ENCODE results near the gene AKAP1. TPM values are rescaled to one million over a fixed set of nuclear protein-coding genes. Genes with fewer than 3 reads are reported as not detected.
A peak's percentile ranks its signal among the peaks of the same experiment; 100 is the strongest.
"Not testable (repeated sequence)": the region's sequence is repeated elsewhere in the genome, so short reads cannot be mapped to it uniquely, and the experiment has no call there.

AKAP1 gene
- polyA plus RNA-seq, 3 donors from 2014 or later = 3.6 to 13.3 (median 6.1) TPM

DNA sequence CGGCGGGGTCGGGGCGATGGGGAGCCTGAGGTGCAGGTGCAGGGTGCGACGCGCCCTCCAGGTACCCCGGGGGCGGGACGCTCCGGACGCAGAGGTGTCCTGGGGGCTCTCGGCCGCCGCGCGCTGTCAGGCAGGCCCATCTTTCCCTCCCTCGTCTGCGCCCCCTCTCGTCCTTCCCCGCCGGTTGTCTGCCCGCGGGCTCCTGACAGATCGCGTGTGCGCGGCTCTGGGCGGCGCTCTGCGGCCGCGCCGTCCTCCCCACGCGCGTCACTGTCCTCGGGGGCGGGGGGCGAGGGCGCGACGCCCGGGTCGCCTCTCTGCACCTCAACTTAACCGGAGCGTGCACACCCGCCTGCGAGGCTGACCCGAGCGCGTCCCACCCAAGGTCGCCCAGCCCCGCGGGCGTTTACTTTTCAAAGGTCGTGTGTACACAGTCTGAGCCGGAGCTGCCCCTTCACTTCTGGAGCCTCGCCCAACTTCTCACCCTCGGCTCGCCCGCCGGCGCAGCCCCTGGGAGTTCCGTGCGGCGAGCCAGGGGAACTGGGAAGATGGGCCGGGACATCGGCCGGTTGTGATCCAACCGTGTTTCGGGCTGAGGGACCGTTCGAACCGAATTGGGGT lies 512 bp downstream of the AKAP1 start:
- H3K27me3 Mint-ChIP-seq (ENCODE audit: low read depth in 3 of 3) = peaks cover 1 to 3% (median 2%) of the 10 kb centered on the region in 3 donors
- H3K4me3 Mint-ChIP-seq = peak overlapping the region; percentile 83 to 87 (median 86)
- H3K27ac Mint-ChIP-seq = peak overlapping the region in 5 of 6 donors; percentile 38 to 58 (median 43)
- H3K9me3 Mint-ChIP-seq = no peaks in the 10 kb centered on the region
- peak; percentile 67 to 75 (median 72) for DNase-seq
- H3K4me1 Mint-ChIP-seq = peaks cover 16 to 18% of the 10 kb centered on the region in 2 donors
- H3K36me3 Mint-ChIP-seq = no peaks in the 10 kb centered on the region

DNA sequence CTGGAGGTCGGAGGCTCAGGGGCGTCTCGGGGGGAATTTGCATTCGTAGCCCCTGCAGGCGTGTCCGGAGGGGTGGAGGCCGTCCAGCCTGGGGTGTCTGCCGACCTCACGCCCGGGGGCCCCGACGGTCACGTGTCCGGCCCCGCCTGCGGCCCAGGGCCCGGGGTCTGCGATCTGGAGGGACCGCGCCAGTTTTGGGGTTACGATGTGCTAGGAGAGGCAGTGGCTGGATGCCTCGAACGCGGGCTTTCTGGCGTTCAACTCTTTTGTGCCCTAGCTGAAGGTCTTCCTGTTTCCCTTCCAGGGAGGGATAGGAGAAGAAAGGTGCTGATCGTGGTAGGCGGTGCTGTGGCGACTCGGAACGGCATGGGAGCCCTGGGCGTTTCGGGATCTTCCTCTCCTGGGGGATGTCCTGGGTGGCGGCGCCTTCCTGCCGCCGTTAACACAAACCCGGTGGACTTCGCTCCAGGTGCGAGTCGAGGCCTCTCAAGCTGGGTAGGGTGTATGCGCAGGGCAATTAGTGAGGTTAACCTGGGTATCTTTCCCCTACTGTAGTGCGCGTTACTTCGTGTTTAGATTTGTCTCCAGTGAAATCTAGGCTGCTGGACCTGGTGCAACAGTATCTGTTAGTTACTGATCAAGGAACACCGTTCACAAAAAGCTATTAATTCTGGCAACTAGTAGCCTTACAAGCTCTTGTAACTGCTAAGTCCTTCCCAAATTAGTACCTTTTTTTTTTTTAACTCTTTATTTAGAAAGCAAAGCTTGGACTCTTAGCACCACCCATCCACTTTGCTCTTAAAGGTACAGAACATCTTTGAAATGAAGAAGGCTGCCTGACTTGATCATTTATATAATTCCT lies 1.3 kb downstream of the AKAP1 start:
- DNase-seq = peak in 2 of 3 donors; percentile 3 to 11
- Mint-ChIP-seq H3K4me3 (peak overlapping the region; percentile 83 to 87 (median 86)), H3K27ac (peak overlapping the region in 5 of 6 donors; percentile 42 to 81 (median 73)), H3K27me3 (ENCODE audit: low read depth in 3 of 3) (peaks cover 1 to 3% (median 2%) of the 10 kb centered on the region in 3 donors), H3K4me1 (peaks cover 16 to 18% of the 10 kb centered on the region in 2 donors), H3K36me3 (no peaks in the 10 kb centered on the region), H3K9me3 (no peaks in the 10 kb centered on the region)

DNA sequence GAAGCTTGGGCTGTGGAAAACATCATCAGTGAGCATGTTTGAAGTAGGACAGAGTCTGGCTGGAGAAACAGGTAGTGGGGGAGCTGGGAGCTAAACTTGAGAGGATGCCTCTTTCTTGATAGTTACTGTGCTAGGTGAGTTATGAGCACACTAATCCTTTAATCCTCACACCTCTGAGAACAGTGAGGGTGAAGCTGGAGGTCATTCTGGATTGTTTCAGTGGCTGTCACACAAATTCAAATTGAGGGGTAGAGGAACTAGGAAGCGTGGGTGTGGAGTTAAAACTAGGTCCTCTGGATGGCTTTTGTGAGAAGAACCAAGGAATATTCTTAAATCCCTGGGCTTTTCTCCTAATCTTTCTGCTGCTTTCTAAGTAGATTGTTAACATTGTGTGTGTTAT lies 3.3 kb downstream of the AKAP1 start:
- no peak for DNase-seq
- H3K4me3 Mint-ChIP-seq = no peak overlapping the region
- H3K4me1 Mint-ChIP-seq = peaks cover 16 to 18% of the 10 kb centered on the region in 2 donors
- H3K27ac Mint-ChIP-seq = no peak overlapping the region
- H3K9me3 Mint-ChIP-seq = no peaks in the 10 kb centered on the region
- H3K27me3 Mint-ChIP-seq (ENCODE audit: low read depth in 3 of 3) = peaks cover 0 to 3% (median 0%) of the 10 kb centered on the region in 3 donors
- peaks cover 0 to 3% (median 0%) of the 10 kb centered on the region in 3 donors for H3K36me3 Mint-ChIP-seq

DNA sequence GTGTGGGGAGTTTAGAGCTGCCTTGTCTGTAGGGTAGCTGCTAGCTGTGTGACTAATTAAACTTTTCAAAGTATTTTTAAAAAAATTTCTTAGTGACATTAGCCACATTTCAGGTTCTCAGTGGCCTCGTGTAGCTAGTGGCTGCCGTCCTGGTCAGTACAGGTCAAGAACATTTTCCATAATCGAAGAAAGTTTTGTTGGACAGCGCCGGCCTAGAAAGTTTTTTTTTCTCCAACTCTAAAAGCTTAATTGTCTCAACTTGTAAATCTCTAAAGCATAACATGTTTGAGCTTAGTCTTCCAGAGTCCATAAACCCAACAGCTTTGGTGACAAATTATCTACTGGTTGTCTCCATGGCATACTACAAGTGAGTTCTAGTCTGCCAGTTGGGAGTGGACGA lies 4.3 kb downstream of the AKAP1 start:
- H3K27ac Mint-ChIP-seq = no peak overlapping the region
- H3K4me3 Mint-ChIP-seq = no peak overlapping the region
- peaks cover 0 to 3% (median 0%) of the 10 kb centered on the region in 3 donors for H3K36me3 Mint-ChIP-seq
- peaks cover 0 to 3% (median 2%) of the 10 kb centered on the region in 3 donors for H3K27me3 Mint-ChIP-seq (ENCODE audit: low read depth in 3 of 3)
- H3K9me3 Mint-ChIP-seq = no peaks in the 10 kb centered on the region
- H3K4me1 Mint-ChIP-seq = peaks cover 12 to 18% of the 10 kb centered on the region in 2 donors
- DNase-seq = no peak

DNA sequence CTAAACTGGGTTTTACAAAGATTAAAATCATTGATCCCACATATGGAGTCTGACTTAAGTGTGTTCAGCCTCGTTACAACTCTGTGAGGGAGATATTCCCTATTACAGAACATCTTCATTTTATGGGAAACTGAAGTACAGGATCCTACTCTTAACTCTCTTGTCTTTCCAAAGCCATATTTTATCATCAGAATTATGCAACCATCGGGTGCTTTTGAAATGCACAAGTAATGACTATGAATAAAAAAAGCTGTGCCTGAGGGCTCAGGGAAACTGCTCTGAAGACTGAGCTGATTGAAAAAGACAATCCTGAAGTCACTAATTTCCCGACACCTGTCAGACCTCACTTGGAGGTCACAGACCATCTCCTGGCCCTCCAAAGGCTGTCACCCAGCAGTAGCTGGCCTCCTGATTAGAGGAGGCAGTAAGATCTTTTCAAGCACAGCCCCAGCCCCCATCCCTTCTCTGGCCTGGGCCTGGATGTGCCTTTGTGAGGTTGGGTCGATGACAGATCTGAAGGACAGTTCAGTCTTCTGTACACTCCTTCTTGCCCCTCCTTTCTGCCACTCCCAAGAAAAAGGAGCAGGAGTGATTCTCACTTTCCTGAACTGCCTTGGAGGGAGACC lies 5.6 kb downstream of the AKAP1 start:
- no peak overlapping the region for H3K4me3 Mint-ChIP-seq
- H3K9me3 Mint-ChIP-seq = no peaks in the 10 kb centered on the region
- H3K36me3 Mint-ChIP-seq = peaks cover 0 to 3% (median 0%) of the 10 kb centered on the region in 3 donors
- H3K27ac Mint-ChIP-seq = no peak overlapping the region
- DNase-seq = no peak
- peaks cover 0 to 2% (median 0%) of the 10 kb centered on the region in 3 donors for H3K27me3 Mint-ChIP-seq (ENCODE audit: low read depth in 3 of 3)
- H3K4me1 Mint-ChIP-seq = peaks cover 9 to 18% of the 10 kb centered on the region in 2 donors

DNA sequence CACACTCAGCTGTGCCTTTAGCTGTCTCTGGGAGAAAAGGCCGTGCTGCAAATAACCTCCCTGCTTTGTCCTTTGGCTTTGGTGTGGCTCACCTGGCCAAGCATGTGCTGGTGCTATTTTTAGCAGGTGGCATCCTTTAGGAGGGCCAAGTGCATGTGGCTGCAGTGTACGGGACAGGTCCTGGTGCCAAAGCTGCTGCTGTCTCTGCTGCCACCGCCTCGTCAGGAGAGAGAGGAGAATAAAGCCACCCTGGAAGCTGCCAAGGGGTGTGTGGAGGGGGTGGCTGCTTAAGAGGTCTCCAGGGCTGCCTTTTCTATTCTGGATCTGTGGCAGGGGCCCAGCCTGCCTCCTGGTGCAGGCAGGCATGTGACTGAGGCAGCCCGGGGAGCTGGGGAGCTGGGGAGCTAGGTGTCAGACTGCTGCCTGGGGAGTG lies 6.2 kb downstream of the AKAP1 start:
- DNase-seq = no peak
- H3K9me3 Mint-ChIP-seq = no peaks in the 10 kb centered on the region
- no peak overlapping the region for H3K4me3 Mint-ChIP-seq
- peaks cover 8 to 16% of the 10 kb centered on the region in 2 donors for H3K4me1 Mint-ChIP-seq
- peaks cover 0 to 2% (median 0%) of the 10 kb centered on the region in 3 donors for H3K27me3 Mint-ChIP-seq (ENCODE audit: low read depth in 3 of 3)
- peaks cover 0 to 3% (median 0%) of the 10 kb centered on the region in 3 donors for H3K36me3 Mint-ChIP-seq
- H3K27ac Mint-ChIP-seq = no peak overlapping the region

DNA sequence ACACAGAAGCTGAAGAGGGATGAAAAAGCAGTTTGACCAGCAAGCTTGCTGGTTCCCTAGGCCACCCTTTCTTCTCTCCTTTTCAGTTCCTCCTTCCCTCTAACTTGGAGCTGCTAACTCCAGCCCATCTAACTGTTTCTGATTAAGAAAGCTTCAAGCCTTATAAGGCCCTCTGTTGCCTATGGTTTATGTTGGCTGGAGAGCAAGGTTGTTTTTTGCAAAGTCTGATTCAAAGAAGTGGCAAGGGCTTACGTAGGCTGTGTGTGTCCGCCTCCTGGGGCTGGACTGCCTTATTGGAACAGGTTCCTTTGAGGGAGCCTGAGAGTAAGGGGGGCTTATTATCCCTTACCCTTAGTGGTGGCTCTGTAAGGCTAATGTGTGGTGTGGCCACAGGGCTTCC lies 7.1 kb downstream of the AKAP1 start:
- H3K36me3 Mint-ChIP-seq = peaks cover 0 to 3% (median 0%) of the 10 kb centered on the region in 3 donors
- H3K4me1 Mint-ChIP-seq = peaks cover 0 to 6% of the 10 kb centered on the region in 2 donors
- H3K27me3 Mint-ChIP-seq (ENCODE audit: low read depth in 3 of 3) = peaks cover 0 to 2% (median 0%) of the 10 kb centered on the region in 3 donors
- H3K4me3 Mint-ChIP-seq = no peak overlapping the region
- H3K9me3 Mint-ChIP-seq = no peaks in the 10 kb centered on the region
- DNase-seq = no peak
- no peak overlapping the region for H3K27ac Mint-ChIP-seq

DNA sequence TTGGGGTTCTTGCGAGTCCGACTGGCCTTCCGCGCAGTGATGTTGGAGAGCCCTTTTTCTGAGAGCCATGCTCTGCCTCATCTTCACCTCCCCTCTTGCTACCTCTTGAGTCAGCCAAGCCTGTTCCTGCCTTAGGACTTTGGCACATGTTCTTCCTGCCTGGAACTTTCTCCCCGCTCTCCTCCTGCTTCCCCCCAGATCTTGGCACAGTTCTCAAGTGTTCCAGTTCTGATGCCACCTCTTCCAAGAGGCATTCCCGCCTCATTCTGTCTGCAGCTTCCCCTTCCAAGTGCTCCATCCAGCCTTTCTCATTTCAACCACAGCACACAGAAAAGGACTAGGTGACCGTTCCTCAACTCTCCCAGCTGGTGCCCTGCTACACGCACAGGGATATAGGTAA lies 7.7 kb downstream of the AKAP1 start:
- Mint-ChIP-seq H3K36me3 (peaks cover 0 to 3% (median 0%) of the 10 kb centered on the region in 3 donors), H3K27ac (no peak overlapping the region), H3K4me3 (no peak overlapping the region), H3K27me3 (ENCODE audit: low read depth in 3 of 3) (peaks cover 0 to 2% (median 0%) of the 10 kb centered on the region in 3 donors), H3K4me1 (peaks cover 0 to under 1% of the 10 kb centered on the region in 2 donors), H3K9me3 (no peaks in the 10 kb centered on the region)
- DNase-seq = no peak

DNA sequence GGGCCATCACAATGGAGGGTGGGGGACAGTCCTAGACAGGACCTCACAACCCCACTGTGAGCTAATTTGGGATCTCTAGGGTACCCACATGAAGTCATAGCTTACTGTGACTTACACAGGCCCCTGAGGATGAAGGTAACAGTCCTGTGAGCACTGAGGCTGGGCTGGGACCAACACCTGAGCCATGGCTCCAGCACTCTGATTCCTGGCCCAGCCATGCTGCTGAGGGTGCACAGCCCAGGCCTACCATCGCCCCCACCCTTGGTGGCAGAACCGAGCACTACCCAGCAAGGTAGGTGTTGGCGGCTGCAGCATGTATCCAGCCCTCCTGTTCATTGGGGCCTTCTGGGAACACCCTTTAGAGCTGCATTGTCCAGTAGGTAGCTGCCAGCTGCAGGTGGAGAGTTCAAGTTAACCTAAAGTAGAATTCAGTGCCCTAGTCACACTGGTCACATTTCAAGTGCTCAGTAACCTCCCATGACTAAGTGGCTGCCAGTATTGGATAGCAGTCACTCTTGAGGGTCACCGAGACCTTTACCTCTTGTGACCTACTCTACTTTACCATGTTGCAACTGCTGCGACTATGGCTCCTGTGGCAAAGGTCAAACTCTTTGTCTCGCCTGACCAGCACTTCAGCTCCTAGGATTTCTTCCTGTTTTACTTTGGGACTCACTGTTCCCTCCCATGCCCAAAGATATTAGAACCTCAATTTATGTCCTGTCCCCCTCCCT lies 11.6 kb downstream of the AKAP1 start:
- Mint-ChIP-seq H3K4me1 (peaks cover 0 to 1% of the 10 kb centered on the region in 2 donors), H3K36me3 (peaks cover 0 to 3% (median 0%) of the 10 kb centered on the region in 3 donors), H3K9me3 (no peaks in the 10 kb centered on the region), H3K4me3 (no peak overlapping the region), H3K27ac (no peak overlapping the region), H3K27me3 (ENCODE audit: low read depth in 3 of 3) (peaks cover 0 to 3% (median 1%) of the 10 kb centered on the region in 3 donors)
- DNase-seq = no peak

DNA sequence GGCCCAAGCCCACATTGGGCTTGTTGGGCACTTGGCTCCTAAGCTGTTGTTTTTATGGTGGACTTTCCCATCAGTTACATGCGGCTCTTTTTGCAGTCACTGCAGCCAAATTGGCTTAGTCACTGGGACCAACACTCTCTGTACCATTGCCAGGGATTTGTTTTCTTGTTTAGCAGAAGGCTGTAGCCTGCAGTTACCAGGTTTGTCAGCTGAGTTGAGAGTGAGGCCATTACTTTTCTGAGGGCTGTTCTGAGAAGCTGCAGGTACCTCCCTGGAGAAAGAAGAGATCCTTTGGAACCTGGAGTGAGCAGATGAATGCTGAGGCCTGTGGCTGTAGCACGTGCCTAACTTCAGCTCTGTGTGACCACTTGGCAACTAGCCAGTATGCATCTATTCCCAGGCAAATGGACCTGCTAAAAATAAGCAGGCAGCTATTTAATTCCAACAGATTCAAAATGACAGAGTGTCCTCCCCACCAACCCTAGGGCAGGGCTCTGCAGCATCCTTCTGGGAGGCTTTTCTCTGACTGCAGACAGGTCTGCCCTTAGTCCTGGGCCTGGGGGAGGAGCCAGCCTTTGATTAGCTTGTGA lies 12.9 kb downstream of the AKAP1 start:
- no peak for DNase-seq
- Mint-ChIP-seq H3K4me1 (peaks cover 0 to 1% of the 10 kb centered on the region in 2 donors), H3K36me3 (peaks cover 0 to 3% (median 0%) of the 10 kb centered on the region in 3 donors), H3K9me3 (no peaks in the 10 kb centered on the region), H3K4me3 (no peak overlapping the region), H3K27me3 (ENCODE audit: low read depth in 3 of 3) (peaks cover 0 to 5% (median 1%) of the 10 kb centered on the region in 3 donors), H3K27ac (no peak overlapping the region)

DNA sequence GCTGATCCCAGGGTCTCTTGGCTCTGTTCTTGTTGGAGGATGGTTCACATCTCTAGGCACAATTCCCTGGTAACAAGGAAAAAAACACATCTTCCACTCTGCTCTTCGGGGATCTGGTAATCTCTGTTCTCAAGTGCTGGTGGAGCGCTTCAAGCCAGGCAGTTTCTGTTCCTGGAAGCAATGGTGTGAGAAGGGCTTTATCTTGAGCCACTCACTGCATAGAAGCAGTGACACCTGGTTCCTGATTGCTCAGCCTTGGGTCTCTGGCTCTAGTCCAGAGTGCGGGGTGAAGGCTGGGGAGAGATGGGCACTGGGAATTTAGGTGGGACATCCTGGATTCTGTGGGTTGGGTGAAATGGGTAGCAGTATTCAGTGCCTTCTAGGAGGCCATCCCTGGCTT lies 14.1 kb downstream of the AKAP1 start:
- H3K27me3 Mint-ChIP-seq (ENCODE audit: low read depth in 3 of 3) = peaks cover 0 to 3% (median 1%) of the 10 kb centered on the region in 3 donors
- H3K36me3 Mint-ChIP-seq = no peaks in the 10 kb centered on the region
- peak overlapping the region in 1 of 6 donors; percentile 35 for H3K27ac Mint-ChIP-seq
- no peak for DNase-seq
- peaks cover 0 to 1% of the 10 kb centered on the region in 2 donors for H3K4me1 Mint-ChIP-seq
- H3K9me3 Mint-ChIP-seq = no peaks in the 10 kb centered on the region
- H3K4me3 Mint-ChIP-seq = no peak overlapping the region

DNA sequence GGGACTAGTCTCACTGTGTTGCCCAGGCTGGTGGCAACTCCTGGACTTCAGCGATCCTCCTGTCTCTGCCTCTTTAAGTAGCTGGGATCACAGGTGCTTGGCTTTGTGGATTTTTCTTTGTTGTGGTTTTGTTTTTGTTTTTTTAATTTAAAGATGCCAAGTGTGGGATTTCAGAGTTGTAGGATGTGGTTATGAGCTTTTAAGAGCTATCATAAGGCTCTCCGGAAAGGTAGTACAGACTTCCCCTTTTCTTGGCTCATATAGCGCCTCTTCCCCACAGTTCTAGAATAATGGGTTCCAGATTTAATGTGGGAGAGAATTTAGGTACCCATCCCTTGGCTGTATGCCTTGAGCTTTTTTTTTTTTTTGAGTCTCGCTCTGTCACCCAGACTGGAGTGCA lies 17.1 kb downstream of the AKAP1 start:
- Mint-ChIP-seq H3K36me3 (peaks cover 0 to 4% (median 3%) of the 10 kb centered on the region in 3 donors), H3K27ac (no peak overlapping the region), H3K4me1 (peaks cover 0 to 1% of the 10 kb centered on the region in 2 donors), H3K9me3 (no peaks in the 10 kb centered on the region), H3K27me3 (ENCODE audit: low read depth in 3 of 3) (peaks cover 0 to 3% (median 1%) of the 10 kb centered on the region in 3 donors), H3K4me3 (no peak overlapping the region)
- no peak for DNase-seq

DNA sequence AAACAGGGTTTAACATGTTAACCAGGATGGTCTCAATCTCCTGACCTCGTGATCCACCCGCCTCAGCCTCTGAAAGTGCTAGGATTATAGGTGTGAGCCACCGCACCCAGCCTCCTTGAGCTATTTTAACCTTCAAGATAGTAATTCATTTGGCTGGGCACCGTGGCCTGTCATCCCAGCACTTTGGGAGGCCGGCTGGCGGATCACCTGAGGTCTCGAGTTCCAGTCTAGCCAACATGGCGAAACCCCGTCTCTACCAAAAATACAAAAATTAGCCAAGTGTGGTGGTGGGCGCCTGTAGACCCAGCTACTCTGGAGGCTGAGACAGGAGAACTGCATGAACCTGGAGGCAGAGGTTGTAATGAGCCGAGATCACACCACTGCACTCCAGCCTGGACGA lies 17.6 kb downstream of the AKAP1 start:
- peak overlapping the region in 1 of 6 donors; percentile 64 for H3K27ac Mint-ChIP-seq

More for the DNA sequence above, 17.6 kb downstream of the AKAP1 start:
- H3K4me1 Mint-ChIP-seq; H3K9me3 Mint-ChIP-seq; H3K27me3 Mint-ChIP-seq (ENCODE audit: low read depth in 3 of 3); H3K36me3 Mint-ChIP-seq; H3K4me3 Mint-ChIP-seq; DNase-seq: not testable (repeated sequence)
